Stimulated activated naive CD8-positive, alpha-beta T cell treated with anti-CD3 and anti-CD28 coated beads, Interleukin-15, Interleukin-2, amounts not matched to agents 100 ng/mL and 50 ng/mL, for 24 hours (primary cell): Measurements from ENCODE around the gene CD70.
"Not testable (repeated sequence)": the region's sequence is repeated elsewhere in the genome, so short reads cannot be mapped to it uniquely, and the experiment has no call there.

Source experiments
- H3K27ac Mint-ChIP-seq: one replicate; pipeline ENCODE4 v1.8.0; 2021; ENCODE audit warnings: mild to moderate bottlenecking, mixed read lengths
- H3K27me3 Mint-ChIP-seq: one replicate; pipeline ENCODE4 v1.8.0; 2021; ENCODE audit warnings: mixed read lengths
- H3K36me3 Mint-ChIP-seq: one replicate; pipeline ENCODE4 v1.8.0; 2021; ENCODE audit warnings: low read depth, mixed read lengths
- H3K4me1 Mint-ChIP-seq: one replicate; pipeline ENCODE4 v1.8.0; 2021; ENCODE audit warnings: low read depth, mixed read lengths
- H3K4me3 Mint-ChIP-seq: one replicate; pipeline ENCODE4 v1.8.0; 2021; ENCODE audit warnings: mild to moderate bottlenecking, mixed read lengths
- H3K9me3 Mint-ChIP-seq: one replicate; pipeline ENCODE4 v1.8.0; 2021; ENCODE audit warnings: mixed read lengths

The CD70 gene

GRCh38 chr19:6590827-6591319, at the start of gene CD70:
CD70 (minus strand) TSS chr19:6591150; CDS start chr19:6591002, 148 bp downstream.
- Mint-ChIP-seq H3K27ac (peak within 1 kb of the TSS; percentile 83), H3K36me3 (peaks cover 6% of the 10 kb centered on the region), H3K27me3 (peaks cover 58% of the 10 kb centered on the region), H3K9me3 (no peaks in the 10 kb centered on the region), H3K4me3 (peak within 1 kb of the TSS; percentile 90), H3K4me1 (peaks cover 84% of the 10 kb centered on the region)

- not testable (repeated sequence) for H3K27me3 Mint-ChIP-seq, H3K4me3 Mint-ChIP-seq, H3K36me3 Mint-ChIP-seq, H3K9me3 Mint-ChIP-seq
- peaks cover 47% of the 10 kb centered on the region for H3K4me1 Mint-ChIP-seq
- peak overlapping the region; percentile 23 for H3K27ac Mint-ChIP-seq
Observed at GRCh38 chr19:6640333-6640732, 49.4 kb upstream of the CD70 start.

GRCh38 chr19:6639439-6639838, 48.5 kb upstream of the CD70 start:
- H3K9me3 Mint-ChIP-seq: peaks cover 2% of the 10 kb centered on the region
- peak overlapping the region; percentile 81 for H3K27ac Mint-ChIP-seq
- no peaks in the 10 kb centered on the region for H3K27me3 Mint-ChIP-seq
- H3K4me1 Mint-ChIP-seq: peaks cover 48% of the 10 kb centered on the region
- H3K4me3 Mint-ChIP-seq: no peak overlapping the region
- no peaks in the 10 kb centered on the region for H3K36me3 Mint-ChIP-seq

GRCh38 chr19:6633456-6633813, 42.5 kb upstream of the CD70 start:
- H3K27me3 Mint-ChIP-seq, H3K4me3 Mint-ChIP-seq, H3K9me3 Mint-ChIP-seq, H3K36me3 Mint-ChIP-seq, H3K27ac Mint-ChIP-seq: not testable (repeated sequence)
- H3K4me1 Mint-ChIP-seq: peaks cover 43% of the 10 kb centered on the region

GRCh38 chr19:6632747-6633455, 42.0 kb upstream of the CD70 start:
- H3K27me3 Mint-ChIP-seq, H3K36me3 Mint-ChIP-seq, H3K4me3 Mint-ChIP-seq, H3K27ac Mint-ChIP-seq, H3K9me3 Mint-ChIP-seq: not testable (repeated sequence)
- peaks cover 38% of the 10 kb centered on the region for H3K4me1 Mint-ChIP-seq

- peaks cover 4% of the 10 kb centered on the region for H3K9me3 Mint-ChIP-seq
- peaks cover 10% of the 10 kb centered on the region for H3K27me3 Mint-ChIP-seq
- H3K27ac Mint-ChIP-seq: no peak overlapping the region
- peaks cover 5% of the 10 kb centered on the region for H3K36me3 Mint-ChIP-seq
- H3K4me3 Mint-ChIP-seq: no peak overlapping the region
- peaks cover 37% of the 10 kb centered on the region for H3K4me1 Mint-ChIP-seq
Observed at GRCh38 chr19:6632002-6632621, 41.2 kb upstream of the CD70 start.

- Mint-ChIP-seq H3K27me3 (peaks cover 22% of the 10 kb centered on the region), H3K4me1 (peaks cover 16% of the 10 kb centered on the region), H3K27ac (no peak overlapping the region), H3K36me3 (peaks cover 17% of the 10 kb centered on the region), H3K4me3 (no peak overlapping the region), H3K9me3 (peaks cover 7% of the 10 kb centered on the region)
Observed at GRCh38 chr19:6626764-6627163, 35.8 kb upstream of the CD70 start.

- Mint-ChIP-seq H3K36me3 (peaks cover 8% of the 10 kb centered on the region), H3K9me3 (peaks cover 14% of the 10 kb centered on the region), H3K27ac (no peak overlapping the region), H3K4me3 (no peak overlapping the region), H3K4me1 (peaks cover 32% of the 10 kb centered on the region), H3K27me3 (peaks cover 51% of the 10 kb centered on the region)
Observed at GRCh38 chr19:6617374-6617773, 26.4 kb upstream of the CD70 start.

GRCh38 chr19:6616011-6616410, 25.1 kb upstream of the CD70 start:
- Mint-ChIP-seq H3K27me3 (peaks cover 50% of the 10 kb centered on the region), H3K4me1 (peaks cover 44% of the 10 kb centered on the region), H3K27ac (peak overlapping the region; percentile 88), H3K4me3 (peak overlapping the region; percentile 61), H3K36me3 (peaks cover 8% of the 10 kb centered on the region), H3K9me3 (peaks cover 14% of the 10 kb centered on the region)

GRCh38 chr19:6613711-6614110, 22.8 kb upstream of the CD70 start:
- H3K27ac Mint-ChIP-seq: peak overlapping the region; percentile 78
- H3K4me3 Mint-ChIP-seq: no peak overlapping the region
- peaks cover 59% of the 10 kb centered on the region for H3K4me1 Mint-ChIP-seq

GRCh38 chr19:6610934-6611852, 20.2 kb upstream of the CD70 start:
- peak overlapping the region; percentile 4 for H3K4me3 Mint-ChIP-seq
- H3K27me3 Mint-ChIP-seq: peaks cover 33% of the 10 kb centered on the region
- H3K9me3 Mint-ChIP-seq: no peaks in the 10 kb centered on the region
- H3K27ac Mint-ChIP-seq: peak overlapping the region; percentile 46
- H3K4me1 Mint-ChIP-seq: peaks cover 49% of the 10 kb centered on the region
- peaks cover 4% of the 10 kb centered on the region for H3K36me3 Mint-ChIP-seq

More at GRCh38 chr19:6613711-6614110, 22.8 kb upstream of the CD70 start:
- peaks cover 46% of the 10 kb centered on the region for H3K27me3 Mint-ChIP-seq
- peaks cover 14% of the 10 kb centered on the region for H3K9me3 Mint-ChIP-seq
- H3K36me3 Mint-ChIP-seq: peaks cover 8% of the 10 kb centered on the region

- Mint-ChIP-seq H3K9me3 (no peaks in the 10 kb centered on the region), H3K4me1 (peaks cover 39% of the 10 kb centered on the region), H3K36me3 (no peaks in the 10 kb centered on the region), H3K27me3 (peaks cover 29% of the 10 kb centered on the region), H3K27ac (no peak overlapping the region), H3K4me3 (no peak overlapping the region)
Observed at GRCh38 chr19:6608940-6609339, 18.0 kb upstream of the CD70 start.

- not testable (repeated sequence) for H3K27ac Mint-ChIP-seq, H3K36me3 Mint-ChIP-seq, H3K9me3 Mint-ChIP-seq, H3K4me3 Mint-ChIP-seq
- peaks cover 37% of the 10 kb centered on the region for H3K4me1 Mint-ChIP-seq
- H3K27me3 Mint-ChIP-seq: peaks cover 24% of the 10 kb centered on the region
Observed at GRCh38 chr19:6608146-6608545, 17.2 kb upstream of the CD70 start.

- Mint-ChIP-seq H3K4me1 (peaks cover 34% of the 10 kb centered on the region), H3K27me3 (peaks cover 18% of the 10 kb centered on the region)
- not testable (repeated sequence) for H3K36me3 Mint-ChIP-seq, H3K9me3 Mint-ChIP-seq, H3K4me3 Mint-ChIP-seq, H3K27ac Mint-ChIP-seq
Observed at GRCh38 chr19:6606276-6607070, 15.5 kb upstream of the CD70 start.
